SW480 (cell line): ENCODE data around the gene CUX1.
A peak's percentile ranks its signal among the peaks of the same experiment; 100 is the strongest.
"Not testable (repeated sequence)": the region's sequence is repeated elsewhere in the genome, so short reads cannot be mapped to it uniquely, and the experiment has no call there.

ENCODE experiments used
- DNase-seq: peaks from one replicate; pipeline ENCODE4 v3.0.0-alpha.2; 2016; ENCODE audit warnings: low spot score

The CUX1 gene

GRCh38 chr7:101823096-101823495 is 5.7 kb downstream of the CUX1 start:
- DNase-seq = no peak

GRCh38 chr7:101823596-101823995 is 6.2 kb downstream of the CUX1 start:
- no peak for DNase-seq

- DNase-seq = no peak
Observed at GRCh38 chr7:101824440-101824839, 7.0 kb downstream of the CUX1 start.

- no peak for DNase-seq
Observed at GRCh38 chr7:101826081-101826835, 8.8 kb downstream of the CUX1 start.

GRCh38 chr7:101828301-101829020 is 11.0 kb downstream of the CUX1 start:
- no peak for DNase-seq

GRCh38 chr7:101829374-101829773 is 11.9 kb downstream of the CUX1 start:
- no peak for DNase-seq

GRCh38 chr7:101829821-101830220 is 12.4 kb downstream of the CUX1 start:
- no peak for DNase-seq

GRCh38 chr7:101831396-101831795 is 14.0 kb downstream of the CUX1 start:
- not testable (repeated sequence) for DNase-seq

- DNase-seq = no peak
Observed at GRCh38 chr7:101832205-101832631, 14.8 kb downstream of the CUX1 start.

GRCh38 chr7:101832685-101833375 is 15.4 kb downstream of the CUX1 start:
- no peak for DNase-seq

GRCh38 chr7:101833799-101834198 is 16.4 kb downstream of the CUX1 start:
- no peak for DNase-seq

- no peak for DNase-seq
Observed at GRCh38 chr7:101835136-101835535, 17.7 kb downstream of the CUX1 start.

GRCh38 chr7:101837433-101837832 is 20.0 kb downstream of the CUX1 start:
- not testable (repeated sequence) for DNase-seq

- no peak for DNase-seq
Observed at GRCh38 chr7:101838837-101839483, 21.5 kb downstream of the CUX1 start.

GRCh38 chr7:101841328-101841727 is 23.9 kb downstream of the CUX1 start:
- no peak for DNase-seq

- DNase-seq = no peak
Observed at GRCh38 chr7:101843293-101844271, 26.2 kb downstream of the CUX1 start.

GRCh38 chr7:101845974-101846373 is 28.5 kb downstream of the CUX1 start:
- DNase-seq = no peak

GRCh38 chr7:101846800-101847538 is 29.5 kb downstream of the CUX1 start:
- DNase-seq = no peak

- peak; percentile 89 for DNase-seq
Observed at GRCh38 chr7:101848208-101848951, 31.0 kb downstream of the CUX1 start.

- not testable (repeated sequence) for DNase-seq
Observed at GRCh38 chr7:101849314-101849713, 31.9 kb downstream of the CUX1 start.
